ACC112 (cell line): ENCODE measurements around the gene PTPN7.
"Not testable (repeated sequence)": the region's sequence is repeated elsewhere in the genome, so short reads cannot be mapped to it uniquely, and the experiment has no call there.

ENCODE experiments used
- H2AFZ ChIP-seq: fragments of 200-600 bp; sonication (generic); one replicate; pipeline ENCODE4 v1.6.0; 2017; ENCODE audit warnings: antibody characterized with exemption, low read length; ENCODE audit not compliant: unreplicated experiment
- H3K27ac ChIP-seq: fragments of 200-600 bp; sonication (generic); 2 replicates; pipeline ENCODE4 v1.5.1; 2014; ENCODE audit warnings: low read depth, mild to moderate bottlenecking, antibody characterized with exemption, low read length, moderate library complexity
- H3K27me3 ChIP-seq: fragments of 200-600 bp; sonication (generic); 2 replicates; pipeline ENCODE4 v1.6.1; 2014; ENCODE audit warnings: mild to moderate bottlenecking, antibody characterized with exemption, low read length, moderate library complexity, mixed read lengths; ENCODE audit not compliant: insufficient read depth
- H3K36me3 ChIP-seq: fragments of 200-600 bp; sonication (generic); 2 replicates; pipeline ENCODE4 v1.6.1; 2016; ENCODE audit warnings: mild to moderate bottlenecking, antibody characterized with exemption, low read length, moderate library complexity, mixed read lengths; ENCODE audit not compliant: insufficient read depth
- H3K4me1 ChIP-seq: fragments of 200-600 bp; sonication (generic); one replicate; pipeline ENCODE4 v1.6.1; 2016; ENCODE audit warnings: low read length, mixed read lengths; ENCODE audit not compliant: insufficient read depth, unreplicated experiment, control insufficient read depth
- H3K4me3 ChIP-seq: fragments of 200-600 bp; sonication (generic); 2 replicates; pipeline ENCODE4 v1.5.1; 2014; ENCODE audit warnings: mild to moderate bottlenecking, low read depth, low read length
- H3K79me2 ChIP-seq: fragments of 200-600 bp; sonication (generic); one replicate; pipeline ENCODE4 v1.6.0; 2016; ENCODE audit warnings: low read length; ENCODE audit not compliant: control insufficient read depth, unreplicated experiment, insufficient read depth

Gene PTPN7

GRCh38 chr1:202176949-202177927 lies 16.8 kb upstream of the PTPN7 start:
- Histone ChIP-seq H3K36me3 (no peaks in the 10 kb centered on the region), H3K4me1 (no peaks in the 10 kb centered on the region), H3K27me3 (peaks cover 23% of the 10 kb centered on the region), H3K79me2 (no peaks in the 10 kb centered on the region), H3K27ac (no peak overlapping the region), H2AFZ (no peak overlapping the region), H3K4me3 (no peak overlapping the region)

DNA sequence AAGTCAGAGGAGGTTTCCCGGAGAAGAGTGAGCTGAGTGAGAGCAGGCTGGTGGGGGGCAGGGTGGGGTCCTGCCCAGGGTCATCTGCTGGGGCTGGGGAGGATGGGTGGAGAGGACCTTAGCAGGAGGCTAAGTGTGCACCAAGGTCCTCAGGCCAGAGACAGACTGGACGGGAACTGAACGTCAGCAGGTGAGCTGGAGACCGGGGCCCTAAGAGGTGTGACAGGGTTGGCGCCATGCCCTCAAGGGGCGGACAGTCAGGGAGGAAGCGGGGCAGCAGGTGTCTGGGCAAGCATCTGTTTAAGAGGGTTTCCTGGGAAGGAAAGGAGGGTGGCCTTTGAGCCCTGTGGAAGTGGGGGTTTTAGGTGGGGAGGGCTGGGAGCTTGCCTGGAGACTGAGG lies 13.6 kb upstream of the PTPN7 start:
- H3K79me2 ChIP-seq = no peaks in the 10 kb centered on the region
- H3K27ac ChIP-seq = no peak overlapping the region
- no peak overlapping the region for H2AFZ ChIP-seq
- no peak overlapping the region for H3K4me3 ChIP-seq
- H3K36me3 ChIP-seq = no peaks in the 10 kb centered on the region
- H3K27me3 ChIP-seq = peaks cover 9% of the 10 kb centered on the region
- no peaks in the 10 kb centered on the region for H3K4me1 ChIP-seq

DNA sequence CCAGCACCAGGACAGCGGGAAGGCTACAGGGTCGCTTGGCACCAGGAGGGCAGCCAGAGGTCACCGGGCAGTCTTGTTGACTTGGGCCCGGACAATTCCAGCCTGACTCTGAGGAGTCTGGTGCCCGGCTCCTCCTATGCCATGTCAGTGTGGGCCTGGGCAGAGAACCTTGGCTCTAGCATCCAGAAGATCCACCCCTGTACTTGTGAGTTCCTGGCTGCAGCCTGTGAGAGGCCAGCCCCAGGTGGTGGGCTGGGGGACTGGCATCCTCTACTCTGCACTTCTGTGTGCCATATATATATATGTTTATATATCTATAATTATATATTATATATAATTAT lies 11.6 kb upstream of the PTPN7 start:
- no peak overlapping the region for H3K27ac ChIP-seq

GRCh38 chr1:202171292-202172014 lies 11.1 kb upstream of the PTPN7 start:
- H3K4me1 ChIP-seq = no peaks in the 10 kb centered on the region
- H3K36me3 ChIP-seq = no peaks in the 10 kb centered on the region
- H3K79me2 ChIP-seq = no peaks in the 10 kb centered on the region
- H3K27ac ChIP-seq = no peak overlapping the region
- H3K4me3 ChIP-seq = no peak overlapping the region
- H3K27me3 ChIP-seq = no peaks in the 10 kb centered on the region
- no peak overlapping the region for H2AFZ ChIP-seq

More for the DNA sequence above, 11.6 kb upstream of the PTPN7 start:
- H2AFZ ChIP-seq = no peak overlapping the region
- H3K36me3 ChIP-seq = no peaks in the 10 kb centered on the region
- H3K4me3 ChIP-seq = no peak overlapping the region
- H3K79me2 ChIP-seq = no peaks in the 10 kb centered on the region
- peaks cover under 1% of the 10 kb centered on the region; the same call in 1 of the 2 replicates for H3K27me3 ChIP-seq
- H3K4me1 ChIP-seq = no peaks in the 10 kb centered on the region

- Histone ChIP-seq H3K4me3 (no peak overlapping the region), H3K27me3 (no peaks in the 10 kb centered on the region), H3K4me1 (no peaks in the 10 kb centered on the region), H3K79me2 (no peaks in the 10 kb centered on the region), H3K27ac (no peak overlapping the region), H2AFZ (no peak overlapping the region), H3K36me3 (no peaks in the 10 kb centered on the region)
Observed at GRCh38 chr1:202170726-202171125, 10.3 kb upstream of the PTPN7 start.

GRCh38 chr1:202168861-202169260 lies 8.5 kb upstream of the PTPN7 start:
- no peaks in the 10 kb centered on the region for H3K27me3 ChIP-seq
- H2AFZ ChIP-seq = no peak overlapping the region
- H3K4me1 ChIP-seq = no peaks in the 10 kb centered on the region
- no peak overlapping the region for H3K27ac ChIP-seq
- no peaks in the 10 kb centered on the region for H3K79me2 ChIP-seq
- H3K36me3 ChIP-seq = no peaks in the 10 kb centered on the region
- H3K4me3 ChIP-seq = no peak overlapping the region

DNA sequence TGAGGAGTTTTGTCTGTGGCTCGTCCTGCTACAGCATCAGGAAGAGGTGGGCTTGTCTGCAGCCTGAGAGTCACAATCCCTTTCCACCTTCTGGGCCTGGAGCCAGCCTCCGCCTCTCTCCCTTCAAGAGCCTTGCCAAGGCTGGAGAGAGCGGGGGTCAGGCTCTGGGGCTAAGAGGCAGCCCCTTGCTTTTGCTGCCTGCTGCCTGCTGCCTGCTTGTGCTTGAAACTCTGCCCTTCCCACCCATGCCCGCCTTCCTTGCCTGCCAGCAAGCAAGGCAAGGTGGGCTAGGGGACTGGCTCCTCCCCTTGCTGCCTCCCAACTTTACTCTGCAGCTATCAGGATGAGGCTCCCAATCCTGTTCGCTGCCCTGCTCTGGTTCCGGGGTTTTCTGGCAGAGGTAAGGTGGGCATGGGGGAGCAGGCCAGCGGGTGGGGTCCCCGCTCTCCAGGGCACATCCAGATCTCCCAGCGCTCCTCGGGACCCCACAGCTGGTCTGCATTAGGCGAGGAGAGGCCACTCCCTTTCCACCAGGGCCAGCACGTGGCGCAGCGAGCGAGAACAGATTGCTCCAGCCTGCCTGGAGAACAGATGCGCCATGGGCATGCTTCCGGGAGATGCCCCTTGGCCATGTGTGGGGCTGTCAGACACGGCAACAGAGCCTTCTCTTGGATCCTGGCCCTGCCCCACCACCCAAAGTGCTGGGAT lies 7.5 kb upstream of the PTPN7 start:
- Histone ChIP-seq H3K36me3 (no peaks in the 10 kb centered on the region), H2AFZ (no peak overlapping the region), H3K4me3 (no peak overlapping the region), H3K4me1 (no peaks in the 10 kb centered on the region), H3K27me3 (no peaks in the 10 kb centered on the region), H3K27ac (no peak overlapping the region), H3K79me2 (no peaks in the 10 kb centered on the region)

DNA sequence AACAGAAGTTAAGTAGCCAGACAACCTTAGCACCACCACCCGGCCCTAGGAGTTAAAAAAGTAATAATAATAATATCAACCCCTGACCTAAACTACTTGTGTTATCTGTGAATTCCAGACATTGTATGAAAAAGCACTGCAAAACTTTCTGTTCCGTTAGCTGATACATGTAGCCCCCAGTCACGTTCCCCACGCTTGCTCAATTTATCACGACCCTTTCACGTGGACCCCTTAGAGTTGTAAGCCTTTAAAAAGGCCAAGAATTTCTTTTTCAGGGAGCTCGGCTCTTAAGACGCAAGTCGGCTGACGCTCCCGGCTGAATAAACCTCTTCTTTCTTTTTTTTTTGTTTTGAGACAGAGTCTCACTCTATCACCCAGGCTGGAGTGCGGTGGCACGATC lies 6.7 kb upstream of the PTPN7 start:
- not testable (repeated sequence) for H3K27me3 ChIP-seq, H3K27ac ChIP-seq, H3K4me3 ChIP-seq, H3K36me3 ChIP-seq, H3K79me2 ChIP-seq, H2AFZ ChIP-seq, H3K4me1 ChIP-seq

DNA sequence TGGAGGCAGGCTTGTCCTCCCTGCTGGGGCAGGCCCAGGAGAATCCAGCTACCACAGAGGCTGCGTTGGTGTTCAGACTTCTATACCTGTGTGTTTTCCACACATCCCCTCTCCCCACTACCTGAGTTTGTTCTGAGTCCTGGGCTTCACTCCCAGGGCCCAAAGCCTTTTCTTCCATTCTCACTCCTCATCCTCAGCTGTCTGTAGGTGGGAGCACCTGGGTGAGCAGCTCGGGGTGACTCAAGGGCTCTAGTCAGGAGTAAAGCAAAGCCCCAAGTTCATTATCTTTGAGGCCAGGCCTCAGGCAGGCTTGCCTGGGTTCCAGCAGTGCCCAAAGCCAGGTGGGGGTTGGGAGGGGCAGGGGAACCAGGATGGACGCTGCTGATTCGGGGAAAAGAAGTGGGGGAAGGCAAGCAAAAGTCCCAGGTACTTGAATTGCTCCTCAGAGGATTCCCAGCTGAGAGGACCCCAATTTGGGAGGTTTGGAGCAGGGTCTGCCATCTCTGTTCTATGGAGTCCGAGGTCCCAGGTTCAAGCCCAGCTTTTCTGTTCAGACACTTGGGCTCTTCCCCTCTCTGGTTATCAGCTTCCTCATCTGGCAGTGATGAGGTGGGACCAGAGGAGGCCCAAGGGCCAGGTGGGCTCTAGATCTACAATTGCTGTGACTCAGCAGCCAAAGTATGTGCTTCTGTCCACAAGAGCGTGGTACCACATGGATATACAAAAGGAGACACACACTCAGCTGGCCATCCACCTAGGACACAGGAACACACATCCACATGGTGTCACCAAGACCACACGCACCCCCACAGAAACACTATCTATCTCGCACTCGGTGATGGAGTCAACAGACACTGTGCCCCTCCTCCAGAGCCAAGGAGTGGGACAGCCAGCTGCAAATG lies 5.8 kb upstream of the PTPN7 start:
- H3K27me3 ChIP-seq = no peaks in the 10 kb centered on the region
- H2AFZ ChIP-seq = no peak overlapping the region
- no peaks in the 10 kb centered on the region for H3K79me2 ChIP-seq
- H3K4me1 ChIP-seq = no peaks in the 10 kb centered on the region
- no peak overlapping the region for H3K4me3 ChIP-seq
- H3K27ac ChIP-seq = no peak overlapping the region
- H3K36me3 ChIP-seq = no peaks in the 10 kb centered on the region
